GM18498 (cell line): ENCODE results near the gene PLEKHH3.
A peak's percentile ranks its signal among the peaks of the same experiment; 100 is the strongest.
"Not testable (repeated sequence)": the region's sequence is repeated elsewhere in the genome, so short reads cannot be mapped to it uniquely, and the experiment has no call there.

Experiments
- ATAC-seq: cut with Tn5 transposase; IDR thresholded peaks from one replicate; pipeline ENCODE4 v1.9.1; 2021; ENCODE audit warnings: mild to moderate bottlenecking, moderate library complexity; ENCODE audit not compliant: unreplicated experiment

PLEKHH3 gene

DNA sequence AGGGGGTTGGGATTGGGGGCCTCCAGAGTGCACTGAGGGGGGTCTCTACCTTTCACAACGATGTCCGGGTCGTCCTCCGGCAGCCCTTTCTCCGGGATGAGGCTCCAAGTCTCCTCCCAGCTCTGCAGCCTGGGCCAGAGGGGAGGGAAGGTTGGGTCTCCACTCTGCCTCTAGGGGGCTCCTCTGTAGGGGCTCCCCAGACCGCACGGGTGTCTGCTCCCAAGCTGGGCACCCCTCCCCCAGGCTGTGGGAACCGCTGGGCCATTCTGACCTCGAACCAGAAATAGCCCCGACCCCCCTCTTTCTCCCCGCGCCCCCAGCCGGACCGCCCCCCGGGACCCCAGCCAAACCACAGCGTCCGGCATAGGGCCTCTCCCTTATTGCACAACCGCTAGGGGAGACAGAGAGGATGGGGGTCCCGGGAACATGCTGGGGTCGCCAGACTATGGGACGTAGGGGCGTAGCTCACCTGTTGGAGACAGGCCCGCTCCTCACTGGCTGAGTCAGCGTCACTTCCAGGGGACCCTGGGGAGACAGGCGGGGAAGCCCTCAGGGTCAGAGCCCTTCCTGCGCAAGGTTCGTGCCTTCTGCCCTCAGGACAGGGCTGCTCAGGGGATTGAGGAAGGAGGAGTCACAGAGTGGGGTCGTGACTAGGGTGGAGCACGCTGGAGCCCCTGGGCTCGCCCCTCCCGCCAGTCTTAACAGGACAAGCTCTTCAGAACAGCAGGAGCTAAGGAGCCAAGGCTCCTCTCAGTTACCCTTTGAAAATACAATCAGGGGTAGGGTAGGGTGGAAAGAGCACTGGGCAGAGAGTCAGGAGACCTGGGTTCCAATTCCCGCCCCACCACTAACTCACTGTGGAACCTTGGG, 2.7 kb downstream of the PLEKHH3 start:
- ATAC-seq, result no peak

DNA sequence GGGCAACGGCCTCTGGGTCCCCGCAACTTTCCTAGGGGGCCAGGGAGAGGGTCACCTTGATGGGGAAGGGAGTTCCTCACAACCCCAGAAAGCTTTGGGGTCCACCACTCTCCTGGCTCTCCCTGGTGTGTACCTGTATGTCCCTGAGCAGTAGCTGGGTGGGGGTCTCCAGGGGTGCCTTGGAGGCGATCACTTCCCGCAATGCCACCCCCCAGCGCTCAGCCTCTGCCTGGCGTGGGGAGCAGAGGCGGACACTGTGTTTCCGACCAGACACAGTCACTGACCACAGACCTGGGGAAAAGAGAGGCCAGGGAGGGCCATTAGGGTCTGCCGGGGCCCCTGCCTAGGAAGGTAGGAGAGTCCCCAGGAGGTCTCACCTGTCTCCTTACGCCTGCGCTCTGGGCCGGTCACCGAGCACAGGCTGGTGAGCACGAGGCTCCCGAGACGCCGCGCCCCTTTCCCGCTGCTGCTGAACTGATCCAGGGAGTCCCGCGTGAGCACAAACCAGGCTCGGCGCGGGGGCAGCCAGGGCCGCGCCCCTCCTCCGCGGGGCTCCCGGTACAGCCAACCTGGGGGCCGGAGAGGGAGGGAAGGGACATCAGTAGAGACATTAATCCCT, 3.4 kb downstream of the PLEKHH3 start:
- no peak for ATAC-seq

DNA sequence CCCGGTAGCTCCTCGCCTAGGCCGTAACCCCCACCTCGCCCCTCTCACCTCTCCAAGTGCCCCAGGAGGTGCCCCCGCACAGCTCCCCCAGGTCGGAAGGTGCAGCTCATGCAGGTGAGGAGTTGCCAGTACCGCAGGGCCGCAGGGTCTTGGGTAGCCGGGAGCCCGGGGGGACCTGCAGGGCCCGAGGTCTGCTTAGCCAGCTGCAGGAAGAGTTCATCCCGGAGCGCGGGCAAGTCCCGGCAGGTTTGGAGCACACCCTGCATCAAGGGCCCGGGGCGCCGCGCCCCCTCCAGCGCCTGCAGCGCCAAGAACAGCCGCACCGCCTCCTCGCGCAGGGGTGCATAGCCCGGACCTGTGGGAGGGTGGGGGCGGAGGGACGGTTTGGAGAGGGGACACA, 4.8 kb downstream of the PLEKHH3 start:
- no peak for ATAC-seq

DNA sequence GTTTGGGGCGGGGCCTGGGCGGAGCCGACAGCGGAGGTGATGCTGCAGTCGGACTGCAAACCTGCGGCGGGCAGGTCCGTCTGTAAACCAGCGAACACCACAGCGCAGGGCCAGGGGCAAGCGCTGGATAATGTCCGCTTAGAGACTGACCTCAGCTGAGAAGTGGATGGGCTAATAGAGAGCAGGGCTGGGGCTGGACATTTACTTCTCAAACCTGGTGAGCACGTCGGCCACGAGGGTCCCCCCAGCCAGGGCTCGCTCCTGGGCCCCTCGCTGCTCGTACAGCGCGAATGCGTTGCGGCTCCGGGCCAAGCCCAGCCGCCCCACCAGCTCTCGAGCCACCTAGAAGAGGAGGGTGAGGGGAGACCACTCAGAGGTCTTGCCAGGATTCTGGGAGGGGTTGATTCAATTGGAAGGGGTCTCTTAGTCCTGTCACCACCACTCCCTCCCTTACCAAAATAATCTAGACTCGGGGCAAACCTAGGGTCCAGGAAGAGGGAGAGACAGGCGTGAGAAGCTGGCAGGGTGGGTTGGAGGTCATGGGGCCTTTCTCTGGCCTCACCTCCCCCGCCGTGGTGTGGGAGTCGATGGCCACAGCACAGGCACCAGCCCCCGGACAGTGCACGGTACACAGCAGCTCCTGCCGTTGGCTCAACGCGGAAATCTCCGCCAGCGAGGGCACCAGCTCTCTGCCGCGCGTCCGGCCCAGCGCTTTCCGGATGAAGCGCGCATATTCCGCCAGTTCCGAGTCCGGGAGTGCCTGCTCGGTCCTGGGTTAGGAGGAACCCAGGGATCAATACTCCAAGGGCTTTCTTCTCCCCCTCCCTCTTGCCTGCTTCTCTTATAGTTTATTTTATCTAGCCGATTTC, 5.8 kb downstream of the PLEKHH3 start:
- no peak for ATAC-seq

DNA sequence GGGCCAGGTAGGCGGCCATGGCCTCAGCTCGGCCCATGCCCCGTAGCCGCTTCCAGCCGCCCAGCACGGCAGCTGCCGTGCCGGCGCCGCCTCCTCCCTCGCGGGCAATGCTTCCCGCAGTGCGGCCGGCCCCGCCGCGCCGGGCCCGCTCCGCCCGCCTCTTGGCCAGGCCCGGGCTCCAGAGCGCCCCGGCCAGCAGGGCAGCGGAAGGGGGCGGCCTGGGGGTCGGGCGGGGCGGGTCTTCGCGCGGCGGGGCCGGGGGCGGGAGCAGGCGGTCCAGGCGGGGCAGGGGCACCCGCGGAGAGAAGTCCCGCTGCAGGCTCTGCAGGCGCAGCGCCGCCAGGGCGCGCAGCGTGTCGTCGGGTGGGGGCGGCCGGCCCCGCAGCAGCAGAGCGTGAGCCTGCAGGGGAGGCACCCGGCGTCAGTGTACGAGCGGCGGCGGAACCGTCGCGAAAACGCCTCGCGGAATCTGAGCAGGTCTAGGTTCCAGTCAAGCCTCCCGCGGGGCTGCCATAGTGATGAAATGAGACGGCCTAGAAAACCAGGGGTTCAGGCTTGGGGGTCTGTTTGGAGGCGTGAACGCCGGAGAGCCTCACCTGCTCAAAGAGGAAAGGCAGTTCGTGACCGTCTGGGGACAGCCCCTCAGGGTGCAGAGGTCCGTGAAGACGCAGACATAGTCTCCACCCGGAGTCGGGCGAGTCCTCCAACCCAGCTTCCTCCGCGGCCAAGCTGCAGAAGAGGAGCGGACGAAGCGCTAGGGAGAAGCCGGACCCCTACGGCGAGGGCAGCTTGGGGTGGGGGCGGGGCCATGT, 6.6 kb downstream of the PLEKHH3 start:
- ATAC-seq, result no peak

DNA sequence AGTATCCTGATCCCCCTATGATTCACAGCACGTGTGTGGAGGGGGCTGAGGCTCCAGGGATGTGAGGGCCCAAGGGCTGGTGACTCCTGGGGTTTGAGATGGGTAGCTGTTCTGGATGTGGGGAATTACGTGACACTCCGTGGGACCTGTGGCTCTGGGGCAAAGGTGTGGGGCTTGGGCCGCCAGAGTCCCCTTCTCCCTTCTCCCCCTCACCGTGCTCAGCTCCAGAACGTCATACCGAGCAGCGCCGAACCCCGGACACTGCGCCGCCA, 7.2 kb downstream of the PLEKHH3 start:
- ATAC-seq, result no peak

DNA sequence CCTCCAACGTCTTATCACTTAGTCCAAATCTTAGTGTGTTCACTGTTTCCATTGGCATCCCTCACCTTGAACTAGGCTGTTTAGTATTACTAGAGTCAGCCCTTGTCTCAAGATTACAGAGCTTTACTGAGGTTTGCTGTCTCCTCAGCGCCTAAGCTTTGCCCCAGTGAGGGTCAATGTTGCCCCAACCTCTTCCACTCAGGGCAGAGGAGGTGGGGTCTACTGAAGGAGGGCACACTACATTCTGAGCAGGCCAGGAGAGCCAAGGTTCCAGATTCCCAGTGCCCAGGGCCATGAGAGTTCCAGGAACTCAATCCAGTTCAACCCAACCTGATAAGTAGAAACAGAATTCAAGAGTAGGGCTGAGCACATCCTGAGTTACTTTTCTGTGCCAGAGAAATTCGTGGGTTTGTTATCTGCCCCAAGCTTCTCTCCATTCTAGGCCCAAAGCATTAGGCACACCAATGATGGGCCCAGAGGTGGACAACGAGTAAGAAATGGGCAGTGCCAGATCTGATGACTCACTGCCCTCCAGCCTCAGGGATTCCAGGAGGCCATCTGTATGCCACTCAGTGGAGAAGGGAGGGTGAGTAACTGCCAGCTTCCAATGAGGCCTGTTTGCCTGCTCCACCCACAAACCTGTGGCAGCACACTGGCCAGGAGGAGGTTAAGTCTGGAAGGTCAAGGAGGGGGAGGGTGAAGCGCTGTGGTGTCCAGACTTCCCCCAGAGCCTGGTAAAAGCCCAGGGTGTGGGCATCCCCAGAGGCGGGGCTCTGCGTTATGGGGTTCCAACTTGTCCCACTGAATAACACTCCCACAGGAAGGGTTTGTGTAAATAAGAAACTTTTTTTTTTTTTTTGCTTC, 9.5 kb downstream of the PLEKHH3 start:
- ATAC-seq, result no peak

DNA sequence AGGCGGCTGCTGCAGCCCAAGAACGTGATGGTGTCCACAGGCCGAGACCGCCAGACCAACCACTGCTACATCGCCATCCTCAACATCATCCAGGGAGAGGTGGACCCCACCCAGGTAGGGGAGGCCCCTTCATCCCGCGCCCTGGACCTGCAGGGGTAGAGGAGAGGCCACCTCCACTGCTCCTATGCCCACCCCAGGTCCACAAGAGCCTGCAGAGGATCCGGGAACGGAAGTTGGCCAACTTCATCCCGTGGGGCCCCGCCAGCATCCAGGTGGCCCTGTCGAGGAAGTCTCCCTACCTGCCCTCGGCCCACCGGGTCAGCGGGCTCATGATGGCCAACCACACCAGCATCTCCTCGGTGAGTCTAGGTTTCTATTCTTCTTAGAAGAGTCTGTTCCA, 10.7 kb downstream of the PLEKHH3 start:
- not testable (repeated sequence) for ATAC-seq

DNA sequence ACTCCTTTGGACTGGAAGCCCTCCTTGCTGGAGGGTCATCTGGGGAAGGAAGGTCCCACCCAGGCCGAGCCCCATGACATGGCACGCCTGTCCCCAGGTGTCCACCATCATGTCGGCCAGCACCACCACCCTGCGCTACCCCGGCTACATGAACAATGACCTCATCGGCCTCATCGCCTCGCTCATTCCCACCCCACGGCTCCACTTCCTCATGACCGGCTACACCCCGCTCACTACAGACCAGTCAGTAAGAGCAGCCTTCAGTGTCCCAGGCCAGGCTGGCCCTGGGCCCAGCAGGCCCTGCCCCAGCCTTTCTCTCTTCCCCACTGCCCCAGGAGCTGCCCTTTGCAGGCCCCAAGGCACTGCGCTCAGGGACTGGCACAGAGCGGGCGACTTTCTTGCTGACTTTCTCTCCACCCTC, 11.2 kb downstream of the PLEKHH3 start:
- ATAC-seq, result no peak

DNA sequence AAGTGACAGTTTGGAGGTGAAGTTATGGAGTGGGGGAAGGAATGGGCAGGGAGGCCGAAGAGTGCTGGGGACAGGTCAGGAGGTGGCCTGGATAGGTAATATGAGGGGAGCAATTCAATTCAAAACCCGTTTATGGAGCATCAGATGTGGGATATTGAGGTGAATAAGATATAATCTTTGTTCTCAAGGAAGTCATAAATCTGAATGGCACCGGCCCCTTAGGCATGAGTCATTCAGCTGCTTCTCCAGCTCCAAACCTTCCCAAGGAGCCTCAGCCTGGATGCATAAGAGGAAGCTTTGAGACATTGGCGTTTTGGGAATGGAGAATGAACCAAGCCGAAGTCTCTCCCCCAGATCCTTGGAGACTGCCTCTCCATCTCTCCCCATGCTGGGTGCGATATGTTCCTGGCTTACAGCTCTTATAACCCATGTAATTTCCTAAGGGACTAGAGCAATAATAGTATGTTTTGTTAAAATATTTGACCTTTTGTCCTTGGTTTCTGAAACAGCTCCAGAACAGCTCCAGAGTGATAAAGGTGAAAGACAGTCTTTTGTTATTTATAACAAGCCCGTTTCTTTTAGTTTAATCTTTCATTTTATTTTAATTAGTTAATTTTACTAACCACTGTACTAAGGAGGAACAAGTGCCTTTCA, 16.0 kb downstream of the PLEKHH3 start:
- ATAC-seq, result no peak

DNA sequence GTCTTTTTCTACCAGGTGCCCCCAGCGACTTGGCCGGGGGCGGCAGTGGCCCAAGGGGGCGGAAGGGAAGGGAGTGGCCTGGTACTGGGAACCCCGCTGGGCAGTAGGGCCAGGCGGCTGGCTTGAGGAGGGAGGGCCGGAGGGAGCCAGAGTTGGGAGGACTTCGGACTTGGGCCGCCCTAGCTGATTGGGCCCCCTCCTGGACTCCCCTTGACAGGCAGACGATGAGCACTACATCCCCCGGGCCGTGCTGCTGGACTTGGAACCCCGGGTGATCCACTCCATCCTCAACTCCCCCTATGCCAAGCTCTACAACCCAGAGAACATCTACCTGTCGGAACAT, 16.9 kb downstream of the PLEKHH3 start:
- not testable (repeated sequence) for ATAC-seq

DNA sequence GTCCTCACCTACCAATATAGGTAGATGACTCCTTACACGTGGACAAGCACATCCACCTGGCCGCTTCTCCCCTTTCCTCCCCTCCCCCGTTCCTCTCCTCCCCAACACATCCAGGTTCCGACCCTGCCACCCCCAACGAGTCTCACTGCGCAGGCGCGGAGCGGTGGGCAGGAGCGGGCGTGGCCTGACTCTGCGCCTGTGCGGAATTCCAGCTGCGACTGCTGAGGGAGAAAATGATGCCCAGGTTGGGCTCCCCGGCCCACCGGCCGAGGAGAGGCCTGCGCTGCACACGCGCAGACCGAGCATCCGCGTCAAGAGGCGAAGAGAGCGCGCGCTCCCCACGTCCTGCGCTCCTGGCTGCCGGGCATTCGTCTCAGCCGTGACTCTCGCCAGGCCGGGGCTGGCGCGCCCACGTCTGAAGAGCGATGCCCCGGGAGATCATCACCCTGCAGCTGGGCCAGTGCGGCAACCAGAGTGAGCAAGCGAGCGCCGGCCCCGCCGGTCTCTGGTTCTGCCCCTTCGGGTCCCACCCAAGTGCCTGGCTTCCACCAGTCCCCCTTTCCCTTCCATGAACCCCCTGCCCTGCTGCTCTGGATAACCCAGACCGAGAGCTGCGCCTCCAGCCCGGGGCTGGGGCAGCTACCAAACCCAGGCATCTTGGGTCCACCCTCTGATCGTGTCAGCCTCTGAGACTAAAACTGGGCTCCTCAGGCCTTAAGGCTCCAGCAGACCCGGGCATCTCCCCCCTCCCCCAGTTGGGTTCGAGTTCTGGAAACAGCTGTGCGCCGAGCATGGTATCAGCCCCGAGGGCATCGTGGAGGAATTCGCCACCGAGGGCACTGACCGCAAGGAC, 17.5 kb downstream of the PLEKHH3 start, which contains the start of gene TUBG2:
Gene TUBG2, plus strand, starts transcription at position 206 of the 853 bp plus-strand sequence. Its CDS starts 220 bp downstream, at position 426.
- ATAC-seq, result peak; percentile 61

DNA sequence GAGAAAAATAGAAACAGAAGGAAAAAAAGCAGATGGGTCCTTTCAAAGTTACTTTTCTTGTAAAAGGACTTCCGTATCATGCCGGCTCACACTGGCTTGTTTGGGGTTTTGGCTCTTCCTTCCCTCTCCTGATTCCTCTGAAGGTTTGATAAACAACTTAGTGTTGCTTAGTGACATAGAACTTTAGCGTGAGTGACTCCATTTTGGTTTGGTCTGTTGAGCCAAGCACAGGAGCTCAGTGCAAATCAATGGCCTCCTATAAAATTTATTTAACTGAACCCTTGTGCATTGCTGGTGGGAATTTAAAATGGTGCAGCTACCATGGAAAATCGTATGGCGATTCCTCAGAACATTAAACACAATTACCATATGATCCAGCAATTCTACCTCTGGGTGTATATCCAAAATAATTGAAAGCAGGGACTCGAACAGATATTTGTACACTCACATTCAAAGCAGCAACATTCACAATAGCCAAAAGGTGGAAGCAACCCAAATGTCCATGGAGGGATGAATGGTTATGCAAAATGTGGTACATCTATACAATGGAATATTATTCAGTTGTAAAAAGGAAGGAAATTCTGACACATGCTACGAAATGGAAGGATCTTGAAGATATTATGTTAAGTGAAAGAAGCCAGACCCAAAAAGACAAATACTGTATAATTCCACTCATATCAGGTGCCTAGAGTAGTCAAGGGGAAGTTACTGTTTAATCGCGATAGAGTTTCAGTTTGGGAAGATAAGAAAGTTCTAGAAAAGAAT, 18.8 kb downstream of the PLEKHH3 start:
- no peak for ATAC-seq

DNA sequence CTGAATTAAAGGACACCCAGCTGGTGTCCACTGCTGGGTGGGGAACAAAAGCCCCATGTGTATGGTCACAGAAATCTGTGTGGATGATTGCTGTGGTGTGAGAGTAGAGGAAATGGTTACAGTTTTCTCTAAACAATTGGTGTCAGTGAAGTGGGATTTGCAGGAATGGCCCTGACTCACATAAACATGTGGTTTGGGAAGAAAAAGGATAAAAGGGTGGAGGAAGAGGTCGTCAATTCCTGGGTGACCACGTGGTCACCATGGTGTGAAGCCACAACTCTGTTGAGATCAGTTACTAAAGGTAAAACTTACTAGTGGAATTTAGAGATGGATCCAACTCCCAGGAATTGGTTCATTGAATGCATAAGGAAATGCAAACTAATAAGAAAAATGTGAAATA, 21.3 kb downstream of the PLEKHH3 start:
- ATAC-seq, result no peak

DNA sequence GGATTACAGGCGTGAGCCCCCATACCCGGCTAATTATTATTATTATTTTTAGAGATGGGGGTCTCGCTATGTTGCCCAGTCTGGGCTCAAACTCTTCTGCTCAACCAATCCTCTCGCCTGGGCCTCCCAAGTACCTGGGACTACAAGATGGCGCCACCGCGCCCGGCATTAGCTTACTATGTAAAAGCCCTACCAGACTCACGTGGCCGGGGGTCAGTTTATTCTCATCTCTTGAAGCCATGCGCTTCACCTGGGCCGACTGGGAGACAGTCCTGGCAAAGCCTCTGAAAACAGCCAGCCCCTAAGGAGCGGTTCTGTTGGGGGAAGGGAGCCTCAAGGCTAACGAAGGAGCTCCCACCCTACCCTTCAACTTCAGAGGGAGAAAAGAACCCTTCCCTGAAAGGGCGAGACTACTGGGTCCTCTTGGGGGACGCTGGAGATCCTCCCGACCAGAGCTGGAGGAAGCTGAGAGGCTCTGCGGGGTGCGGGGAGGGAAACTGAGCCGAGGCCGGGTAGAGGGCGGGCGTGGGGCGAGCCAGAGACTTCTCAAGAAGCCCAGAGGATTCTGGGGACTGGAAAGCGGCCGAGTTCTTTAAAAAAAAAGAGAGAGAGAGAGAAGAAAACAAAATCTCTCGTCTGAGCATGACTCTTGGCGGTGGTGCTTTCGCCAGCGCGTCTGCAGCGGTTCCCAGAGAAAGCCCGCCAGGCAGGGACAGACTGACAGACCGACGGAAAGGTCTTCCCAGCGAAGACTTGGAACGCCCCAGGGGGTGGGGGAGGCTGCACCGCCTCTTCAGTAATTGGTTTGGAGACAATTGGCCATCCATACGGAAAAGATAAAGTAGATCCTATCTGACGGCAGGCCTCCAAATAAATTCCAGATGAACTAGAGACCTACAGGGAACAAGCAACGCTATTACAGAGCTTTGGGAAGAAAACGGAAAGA, 23.3 kb downstream of the PLEKHH3 start:
- no peak for ATAC-seq

DNA sequence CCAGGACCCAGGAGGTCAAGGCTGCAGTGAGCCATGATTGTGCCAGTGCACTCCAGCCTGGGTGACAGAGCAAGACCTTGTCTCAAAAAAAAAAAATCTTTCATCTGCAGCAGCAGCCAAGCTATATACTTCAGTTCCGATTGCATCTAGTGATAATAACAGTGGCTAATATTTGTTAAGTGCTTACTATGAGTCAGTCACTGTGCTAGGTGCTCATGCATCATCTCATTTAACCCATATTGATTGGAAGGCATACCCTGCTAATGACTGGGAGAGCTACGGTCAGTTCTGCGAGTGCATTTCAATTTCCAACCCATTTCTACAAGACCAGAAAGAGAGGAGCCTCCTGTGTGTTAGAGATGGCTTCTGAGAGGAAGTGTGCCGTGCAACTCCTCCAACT, 25.4 kb downstream of the PLEKHH3 start:
- no peak for ATAC-seq

DNA sequence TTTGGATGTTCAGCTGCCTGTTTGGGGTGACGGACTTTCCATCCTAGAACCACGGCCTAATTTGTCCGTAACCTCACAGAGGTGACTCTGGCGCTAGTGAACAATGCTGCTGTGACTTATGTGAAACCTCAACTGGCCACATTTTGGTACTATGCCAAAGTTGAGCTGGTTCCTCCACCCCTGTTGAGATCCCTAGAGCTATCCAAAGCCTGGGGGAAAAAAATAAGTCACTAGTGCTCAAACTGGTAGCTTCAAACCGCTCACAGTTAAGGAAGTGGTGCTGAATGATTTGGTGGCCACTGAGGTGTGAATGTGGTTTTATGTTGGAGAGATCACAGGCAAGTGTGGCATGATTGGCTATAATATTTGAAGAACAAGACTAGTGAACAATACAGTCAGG, 29.0 kb downstream of the PLEKHH3 start:
- ATAC-seq, result no peak
